K562 (cell line): ENCODE results near the gene DNASE2. TPM values are rescaled to one million over a fixed set of nuclear protein-coding genes. Genes with fewer than 3 reads are reported as not detected.

Experiments used
- ASH1L ChIP-seq: fragments of 450-650 bp; IDR thresholded peaks from 2 replicates; pipeline ENCODE4 v1.6.1; 2018; ENCODE audit warnings: borderline replicate concordance, mild to moderate bottlenecking, low read depth; ENCODE audit not compliant: partially characterized antibody
- CBX5 ChIP-seq: IDR thresholded peaks from 2 replicates; pipeline ENCODE4 v1.6.1; 2014; ENCODE audit warnings: low read depth, borderline replicate concordance
- DMBX1 ChIP-seq: fragments of 250-450 bp; sonication (Bioruptor Pico); IDR thresholded peaks from 2 replicates; pipeline ENCODE4 v1.8.0; 2022; ENCODE audit warnings: inconsistent platforms, mild to moderate bottlenecking, moderate library complexity, borderline replicate concordance
- JUND ChIP-seq, 2 experiments: IDR thresholded peaks; 2 replicates in 1 of 2; 3 replicates in 1 of 2; pipeline ENCODE4 v1.6.1; 2011; ENCODE audit warnings: borderline replicate concordance in 2 of 2, low read depth in 2 of 2, low read length in 2 of 2, improper control_type of control experiment in 1 of 2, missing biosample characterization in 1 of 2, missing genetic modification characterization in 1 of 2, missing genetic modification reagents in 1 of 2
- LCOR ChIP-seq: sonication (generic); formaldehyde crosslinking; IDR thresholded peaks from 2 replicates; pipeline ENCODE4 v1.8.0; 2022; ENCODE audit warnings: mild to moderate bottlenecking, missing genetic modification reagents
- MTA3 ChIP-seq: fragments of 450-650 bp; formaldehyde crosslinking; IDR thresholded peaks from 2 replicates; pipeline ENCODE4 v1.6.1; 2017; ENCODE audit warnings: mild to moderate bottlenecking, borderline replicate concordance
- POLR2AphosphoS2 ChIP-seq: IDR thresholded peaks from 2 replicates; pipeline ENCODE4 v1.6.1; 2012; ENCODE audit warnings: low read length, improper control_type of control experiment
- SNRNP70 ChIP-seq: fragments of 200-400 bp; formaldehyde crosslinking; optimal IDR thresholded peaks from 2 replicates; pipeline ENCODE3; 2017; ENCODE audit warnings: low read depth, low read length
- SP1 ChIP-seq: sonication (generic); formaldehyde crosslinking; IDR thresholded peaks from 2 replicates; pipeline ENCODE4 v1.8.1; 2022; ENCODE audit warnings: mild to moderate bottlenecking, missing genetic modification reagents
- SUPT5H ChIP-seq: fragments of 450-650 bp; IDR thresholded peaks from 2 replicates; pipeline ENCODE4 v1.6.1; 2016
- TCF7 ChIP-seq: sonication (generic); IDR thresholded peaks from 2 replicates; pipeline ENCODE4 v1.6.1; 2016; ENCODE audit warnings: antibody characterized with exemption, borderline replicate concordance
- U2AF2 ChIP-seq: fragments of 200-400 bp; formaldehyde crosslinking; optimal IDR thresholded peaks from 2 replicates; pipeline ENCODE3; 2017; ENCODE audit warnings: low read depth, mild to moderate bottlenecking, low read length
- ZNF57 ChIP-seq: fragments of 450-650 bp; formaldehyde crosslinking; IDR thresholded peaks from 2 replicates; pipeline ENCODE4 v1.4.0; 2020; ENCODE audit warnings: mild to moderate bottlenecking, moderate library complexity
- polyA plus RNA-seq, 8 experiments: library from polyadenylated mRNA; depleted of rRNA in 4 of 8; stranded (reverse) in 5 of 8; unstranded in 3 of 8; fragments of >200 nt; fragmentation: Nextera tagmentation in 2 of 8; fragmentation: Illumina TruSeq in 1 of 8; extraction: Ambion mirVana in 2 of 8; extraction: Trizol in 1 of 8; gene quantifications; 2 replicates each; pipeline versions ENCODE4 v1.2.1 to v1.2.3, GENCODE V29; 2011 to 2014; ENCODE audit warnings: inconsistent platforms in 1 of 8, missing spikeins in 1 of 8
- total RNA-seq, 7 experiments: library from RNA; depleted of rRNA in 6 of 7; stranded (reverse); fragments of >200 nt in 6 of 7; fragmentation: Illumina TruSeq in 2 of 7; extraction: Trizol in 2 of 7; gene quantifications; 2 replicates each; pipeline versions ENCODE4 v1.2.1 to v1.2.3, GENCODE V29; 2011 to 2021; ENCODE audit warnings: low replicate concordance in 1 of 7
- TF ChIP-seq, protein P1 (sequence below): conservative IDR thresholded peaks from 2 replicates; pipeline ENCODE4 v1.6.1; 2011; ENCODE audit warnings: low read depth, mild to moderate bottlenecking, low read length; ENCODE audit not compliant: control insufficient read depth
- TF ChIP-seq, protein P2 (sequence below), 2 experiments: fragments of 450-650 bp in 1 of 2; sonication (generic) in 1 of 2; formaldehyde crosslinking; conservative IDR thresholded peaks; 2 replicates each; pipeline versions ENCODE4 v1.4.0 to v1.8.1; 2020 to 2022; ENCODE audit warnings: mild to moderate bottlenecking in 1 of 2, missing genetic modification reagents in 1 of 2
- TF ChIP-seq, protein P3 (sequence below): fragments of 200-800 bp; sonication (Bioruptor generic); IDR thresholded peaks from 2 replicates; pipeline ENCODE4 v1.6.1; 2017; ENCODE audit warnings: missing genetic modification characterization, missing compliant biosample characterization
- TF ChIP-seq, protein P4 (sequence below): fragments of 250-450 bp; sonication (Bioruptor Pico); IDR thresholded peaks from 2 replicates; pipeline ENCODE4 v1.4.0; 2020; ENCODE audit warnings: mild to moderate bottlenecking, moderate library complexity, borderline replicate concordance

DNASE2 gene
- total and polyA plus RNA-seq, 9 of the 15 experiments (the other 6 are each of a cell fraction or from before 2014, with no cell fraction given): 4.4 to 27.0 (median 20.2) TPM

DNA sequence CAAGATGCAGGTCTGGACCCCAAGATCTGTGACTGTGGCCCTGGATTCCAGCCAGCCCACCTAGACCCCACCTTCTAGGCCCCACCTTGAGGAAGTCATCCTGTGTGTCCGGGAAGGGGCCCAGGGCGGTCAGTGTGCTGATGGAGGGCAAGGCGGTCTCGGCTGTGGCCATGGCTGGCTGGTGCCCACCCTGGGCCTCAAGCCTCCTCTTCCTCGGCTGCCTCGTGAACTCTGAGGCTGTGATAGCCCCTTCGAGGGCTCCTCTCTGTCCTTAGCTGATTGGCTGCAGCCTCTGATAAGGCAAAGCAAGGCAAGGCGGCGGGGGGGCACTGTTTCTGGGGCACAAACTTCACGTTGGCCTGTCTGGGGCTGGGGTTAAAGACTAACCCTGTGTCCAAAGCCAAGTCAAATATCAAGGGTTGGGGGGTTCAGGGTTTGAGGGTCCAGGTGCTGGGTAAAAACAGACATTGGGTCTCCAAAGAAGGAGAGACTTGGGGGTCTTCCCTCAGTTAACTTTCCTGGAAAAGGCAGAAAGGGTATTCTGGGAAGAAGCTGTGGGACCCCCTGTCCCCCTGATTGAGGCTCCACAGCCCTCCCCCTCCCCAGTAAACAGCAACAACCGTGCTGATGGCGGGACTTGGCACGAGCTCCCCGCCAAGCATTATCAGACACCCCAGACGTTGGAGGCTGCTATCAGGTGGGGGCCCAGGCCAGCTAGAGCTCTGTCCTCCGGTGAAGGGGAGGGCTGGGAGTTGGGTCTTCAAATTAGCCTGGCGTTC, 5.9 kb upstream of the DNASE2 start, which contains the start of gene KLF1 (continued):
- TF ChIP-seq, protein P1, sequence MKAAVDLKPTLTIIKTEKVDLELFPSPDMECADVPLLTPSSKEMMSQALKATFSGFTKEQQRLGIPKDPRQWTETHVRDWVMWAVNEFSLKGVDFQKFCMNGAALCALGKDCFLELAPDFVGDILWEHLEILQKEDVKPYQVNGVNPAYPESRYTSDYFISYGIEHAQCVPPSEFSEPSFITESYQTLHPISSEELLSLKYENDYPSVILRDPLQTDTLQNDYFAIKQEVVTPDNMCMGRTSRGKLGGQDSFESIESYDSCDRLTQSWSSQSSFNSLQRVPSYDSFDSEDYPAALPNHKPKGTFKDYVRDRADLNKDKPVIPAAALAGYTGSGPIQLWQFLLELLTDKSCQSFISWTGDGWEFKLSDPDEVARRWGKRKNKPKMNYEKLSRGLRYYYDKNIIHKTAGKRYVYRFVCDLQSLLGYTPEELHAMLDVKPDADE: 0 out of 2 replicates have a peak, but pooled peaks have one; percentile 49
- TF ChIP-seq U2AF2 (no peak), MTA3 (peak; percentile 73), SP1 (CRISPR knock-in tag) (0 out of 2 replicates have a peak, but pooled peaks have one; percentile 48), JUND (IDR thresholded peaks at IDR 0.05; ENCODE audit: borderline replicate concordance, low read depth, low read length) (peak; percentile 57), JUND (tag; IDR thresholded peaks at IDR 0.05; ENCODE audit: borderline replicate concordance, low read depth, low read length) (no peak; the same call in 2 of the 3 replicates), SNRNP70 (no peak), ZNF57 (CRISPR knock-in tag) (no peak), POLR2AphosphoS2 (peak; percentile 58; the same call in 1 of the 2 replicates), LCOR (CRISPR knock-in tag) (peak; percentile 48), ASH1L (peak; percentile 22), DMBX1 (CRISPR knock-in tag) (peak; percentile 39), TCF7 (no peak), SUPT5H (peak; percentile 90), CBX5 (no peak)
- TF ChIP-seq, protein P2, sequence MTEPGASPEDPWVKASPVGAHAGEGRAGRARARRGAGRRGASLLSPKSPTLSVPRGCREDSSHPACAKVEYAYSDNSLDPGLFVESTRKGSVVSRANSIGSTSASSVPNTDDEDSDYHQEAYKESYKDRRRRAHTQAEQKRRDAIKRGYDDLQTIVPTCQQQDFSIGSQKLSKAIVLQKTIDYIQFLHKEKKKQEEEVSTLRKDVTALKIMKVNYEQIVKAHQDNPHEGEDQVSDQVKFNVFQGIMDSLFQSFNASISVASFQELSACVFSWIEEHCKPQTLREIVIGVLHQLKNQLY (CRISPR knock-in tag; conservative IDR thresholded peaks at IDR 0.05): 0 out of 4 replicates have a peak, but pooled peaks of 1 of the 2 experiments have one; percentile 23
- TF ChIP-seq, protein P3, sequence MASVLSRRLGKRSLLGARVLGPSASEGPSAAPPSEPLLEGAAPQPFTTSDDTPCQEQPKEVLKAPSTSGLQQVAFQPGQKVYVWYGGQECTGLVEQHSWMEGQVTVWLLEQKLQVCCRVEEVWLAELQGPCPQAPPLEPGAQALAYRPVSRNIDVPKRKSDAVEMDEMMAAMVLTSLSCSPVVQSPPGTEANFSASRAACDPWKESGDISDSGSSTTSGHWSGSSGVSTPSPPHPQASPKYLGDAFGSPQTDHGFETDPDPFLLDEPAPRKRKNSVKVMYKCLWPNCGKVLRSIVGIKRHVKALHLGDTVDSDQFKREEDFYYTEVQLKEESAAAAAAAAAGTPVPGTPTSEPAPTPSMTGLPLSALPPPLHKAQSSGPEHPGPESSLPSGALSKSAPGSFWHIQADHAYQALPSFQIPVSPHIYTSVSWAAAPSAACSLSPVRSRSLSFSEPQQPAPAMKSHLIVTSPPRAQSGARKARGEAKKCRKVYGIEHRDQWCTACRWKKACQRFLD (CRISPR knock-in tag): no peak
- TF ChIP-seq, protein P4, sequence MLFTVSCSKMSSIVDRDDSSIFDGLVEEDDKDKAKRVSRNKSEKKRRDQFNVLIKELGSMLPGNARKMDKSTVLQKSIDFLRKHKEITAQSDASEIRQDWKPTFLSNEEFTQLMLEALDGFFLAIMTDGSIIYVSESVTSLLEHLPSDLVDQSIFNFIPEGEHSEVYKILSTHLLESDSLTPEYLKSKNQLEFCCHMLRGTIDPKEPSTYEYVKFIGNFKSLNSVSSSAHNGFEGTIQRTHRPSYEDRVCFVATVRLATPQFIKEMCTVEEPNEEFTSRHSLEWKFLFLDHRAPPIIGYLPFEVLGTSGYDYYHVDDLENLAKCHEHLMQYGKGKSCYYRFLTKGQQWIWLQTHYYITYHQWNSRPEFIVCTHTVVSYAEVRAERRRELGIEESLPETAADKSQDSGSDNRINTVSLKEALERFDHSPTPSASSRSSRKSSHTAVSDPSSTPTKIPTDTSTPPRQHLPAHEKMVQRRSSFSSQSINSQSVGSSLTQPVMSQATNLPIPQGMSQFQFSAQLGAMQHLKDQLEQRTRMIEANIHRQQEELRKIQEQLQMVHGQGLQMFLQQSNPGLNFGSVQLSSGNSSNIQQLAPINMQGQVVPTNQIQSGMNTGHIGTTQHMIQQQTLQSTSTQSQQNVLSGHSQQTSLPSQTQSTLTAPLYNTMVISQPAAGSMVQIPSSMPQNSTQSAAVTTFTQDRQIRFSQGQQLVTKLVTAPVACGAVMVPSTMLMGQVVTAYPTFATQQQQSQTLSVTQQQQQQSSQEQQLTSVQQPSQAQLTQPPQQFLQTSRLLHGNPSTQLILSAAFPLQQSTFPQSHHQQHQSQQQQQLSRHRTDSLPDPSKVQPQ (CRISPR knock-in tag): no peak
